GM06990 (cell line): ENCODE results near the gene FAM180A.

Source experiments
- DNase-seq: peaks from one replicate; pipeline ENCODE4 v3.0.0-alpha.2; 2011; ENCODE audit not compliant: insufficient read length; ENCODE audit errors: extremely low read depth
- H3K27me3 ChIP-seq: replicated peaks from 2 replicates; pipeline ENCODE4 v1.6.0; 2011; ENCODE audit warnings: low read length; ENCODE audit not compliant: control insufficient read depth, insufficient read depth
- H3K36me3 ChIP-seq: 2 replicates; pipeline ENCODE4 v1.5.1; 2011; ENCODE audit warnings: low read length; ENCODE audit not compliant: control insufficient read depth, insufficient read depth
- H3K4me3 ChIP-seq: replicated peaks from 2 replicates; pipeline ENCODE4 v1.5.1; 2011; ENCODE audit warnings: low read depth, mild to moderate bottlenecking, control low read depth, low read length
- TF ChIP-seq, protein P1 (sequence below): IDR thresholded peaks from 2 replicates; pipeline ENCODE4 v1.5.1; 2011; ENCODE audit warnings: low read length, control low read depth, mild to moderate bottlenecking, inconsistent platforms; ENCODE audit not compliant: insufficient read depth, poor library complexity, severe bottlenecking

FAM180A gene

GRCh38 chr7:135685306-135686084, 63.1 kb downstream of the FAM180A start:
- H3K36me3 ChIP-seq = no peaks in the 10 kb centered on the region; the same call in none of the 2 replicates
- DNase-seq = no peak
- TF ChIP-seq, protein P1, sequence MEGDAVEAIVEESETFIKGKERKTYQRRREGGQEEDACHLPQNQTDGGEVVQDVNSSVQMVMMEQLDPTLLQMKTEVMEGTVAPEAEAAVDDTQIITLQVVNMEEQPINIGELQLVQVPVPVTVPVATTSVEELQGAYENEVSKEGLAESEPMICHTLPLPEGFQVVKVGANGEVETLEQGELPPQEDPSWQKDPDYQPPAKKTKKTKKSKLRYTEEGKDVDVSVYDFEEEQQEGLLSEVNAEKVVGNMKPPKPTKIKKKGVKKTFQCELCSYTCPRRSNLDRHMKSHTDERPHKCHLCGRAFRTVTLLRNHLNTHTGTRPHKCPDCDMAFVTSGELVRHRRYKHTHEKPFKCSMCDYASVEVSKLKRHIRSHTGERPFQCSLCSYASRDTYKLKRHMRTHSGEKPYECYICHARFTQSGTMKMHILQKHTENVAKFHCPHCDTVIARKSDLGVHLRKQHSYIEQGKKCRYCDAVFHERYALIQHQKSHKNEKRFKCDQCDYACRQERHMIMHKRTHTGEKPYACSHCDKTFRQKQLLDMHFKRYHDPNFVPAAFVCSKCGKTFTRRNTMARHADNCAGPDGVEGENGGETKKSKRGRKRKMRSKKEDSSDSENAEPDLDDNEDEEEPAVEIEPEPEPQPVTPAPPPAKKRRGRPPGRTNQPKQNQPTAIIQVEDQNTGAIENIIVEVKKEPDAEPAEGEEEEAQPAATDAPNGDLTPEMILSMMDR = no peak

GRCh38 chr7:135684699-135685098, 63.9 kb downstream of the FAM180A start:
- TF ChIP-seq, protein P1 = no peak
- no peaks in the 10 kb centered on the region for H3K27me3 ChIP-seq

More at GRCh38 chr7:135685306-135686084, 63.1 kb downstream of the FAM180A start:
- no peaks in the 10 kb centered on the region for H3K27me3 ChIP-seq
- H3K4me3 ChIP-seq = no peak overlapping the region

GRCh38 chr7:135684136-135684535, 64.5 kb downstream of the FAM180A start:
- Histone ChIP-seq H3K36me3 (no peaks in the 10 kb centered on the region; the same call in none of the 2 replicates), H3K4me3 (no peak overlapping the region), H3K27me3 (no peaks in the 10 kb centered on the region)
- TF ChIP-seq, protein P1 = no peak
- no peak for DNase-seq

More at GRCh38 chr7:135684699-135685098, 63.9 kb downstream of the FAM180A start:
- Histone ChIP-seq H3K4me3 (no peak overlapping the region), H3K36me3 (no peaks in the 10 kb centered on the region; the same call in none of the 2 replicates)
- DNase-seq = no peak

DNA sequence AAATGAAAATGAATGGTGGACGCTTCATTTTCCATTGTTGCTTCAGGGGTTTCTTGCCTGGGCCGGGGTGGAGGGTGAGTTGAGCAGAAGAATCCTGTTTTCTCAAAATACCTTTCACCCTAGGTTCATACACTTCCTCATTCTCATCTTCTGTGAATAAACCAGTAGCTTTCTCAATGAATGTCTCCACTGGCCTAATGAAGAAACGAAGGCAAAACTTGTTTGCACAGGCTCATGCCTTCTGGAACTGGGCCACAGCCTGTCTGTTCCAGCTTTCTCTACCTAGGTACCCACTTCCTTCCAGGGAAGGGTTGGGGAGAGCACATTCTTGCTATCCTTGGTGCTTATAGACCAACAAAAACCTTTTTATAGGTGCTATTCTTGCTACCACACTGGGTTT, 65.0 kb downstream of the FAM180A start:
- Histone ChIP-seq H3K4me3 (no peak overlapping the region), H3K27me3 (no peaks in the 10 kb centered on the region), H3K36me3 (peaks cover 2% of the 10 kb centered on the region)
- no peak for DNase-seq
- TF ChIP-seq, protein P1 = no peak

DNA sequence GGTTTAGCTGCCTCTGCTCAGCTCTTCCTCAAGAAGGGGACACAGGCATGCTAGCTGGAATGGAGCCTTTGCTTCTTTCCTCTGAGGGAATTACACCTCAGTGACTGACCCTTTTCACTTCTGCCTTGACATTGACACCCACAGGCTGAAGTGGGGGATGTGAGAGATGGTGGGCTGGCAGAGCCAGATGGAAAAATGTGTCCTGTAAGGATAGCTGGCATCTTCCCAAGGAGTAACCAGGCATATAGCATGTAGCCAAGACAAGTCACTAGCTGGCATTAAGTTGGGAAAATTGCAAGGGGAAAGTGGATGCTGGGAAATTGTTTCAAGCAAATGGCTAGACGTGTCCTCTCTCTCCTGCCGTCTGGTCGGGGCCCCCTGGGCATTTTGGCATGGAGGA, 66.4 kb downstream of the FAM180A start:
- H3K36me3 ChIP-seq = peaks cover 5% of the 10 kb centered on the region
- TF ChIP-seq, protein P1 = no peak
- DNase-seq = no peak
- H3K27me3 ChIP-seq = no peaks in the 10 kb centered on the region
- H3K4me3 ChIP-seq = no peak overlapping the region
